ENCODE measurements around the gene NECTIN1.

Gene NECTIN1

GRCh38 chr11:119757378-119757777 lies 28.4 kb upstream of the NECTIN1 start:
- TF ChIP-seq CTCF (IDR thresholded peaks at IDR 0.05; ENCODE audit: low read depth, low read length, missing control alignments), result no peak
- no peak overlapping the region for H3K4me3 ChIP-seq (ENCODE audit: low read depth, low read length)
- peaks cover 13% of the 10 kb centered on the region for H3K27me3 ChIP-seq (replicated peaks)
- DNase-seq, result no peak
- no peaks in the 10 kb centered on the region for H3K36me3 ChIP-seq (replicated peaks)
- H3K27ac ChIP-seq, result no peak overlapping the region
- in situ Hi-C loops (cut with HindIII; ENCODE audit: low pct_ligation_motif_present, low sequenced_read_pairs), result no loop called here

- in situ Hi-C loops (cut with HindIII; ENCODE audit: low pct_ligation_motif_present, low sequenced_read_pairs), result no loop called here
- no peak for TF ChIP-seq CTCF (IDR thresholded peaks at IDR 0.05; ENCODE audit: low read depth, low read length, missing control alignments)
- no peak overlapping the region for H3K27ac ChIP-seq
- H3K27me3 ChIP-seq (replicated peaks), result peaks cover 15% of the 10 kb centered on the region
- DNase-seq, result no peak
- no peak overlapping the region for H3K4me3 ChIP-seq (ENCODE audit: low read depth, low read length)
- no peaks in the 10 kb centered on the region for H3K36me3 ChIP-seq (replicated peaks)
Measured at GRCh38 chr11:119756169-119756865, 27.3 kb upstream of the NECTIN1 start.

- Histone ChIP-seq H3K36me3 (replicated peaks) (no peaks in the 10 kb centered on the region), H3K4me3 (ENCODE audit: low read depth, low read length) (no peak overlapping the region), H3K27me3 (replicated peaks) (peaks cover 17% of the 10 kb centered on the region), H3K27ac (no peak overlapping the region)
- TF ChIP-seq CTCF (IDR thresholded peaks at IDR 0.05; ENCODE audit: low read depth, low read length, missing control alignments), result no peak
- in situ Hi-C loops (cut with HindIII; ENCODE audit: low pct_ligation_motif_present, low sequenced_read_pairs), result no loop called here
- no peak for DNase-seq
Measured at GRCh38 chr11:119755356-119756071, 26.5 kb upstream of the NECTIN1 start.

- no peak overlapping the region for H3K4me3 ChIP-seq (ENCODE audit: low read depth, low read length)
- no peak for DNase-seq
- TF ChIP-seq CTCF (IDR thresholded peaks at IDR 0.05; ENCODE audit: low read depth, low read length, missing control alignments), result no peak
- H3K27me3 ChIP-seq (replicated peaks), result peaks cover 21% of the 10 kb centered on the region
- no peaks in the 10 kb centered on the region for H3K36me3 ChIP-seq (replicated peaks)
- in situ Hi-C loops (cut with HindIII; ENCODE audit: low pct_ligation_motif_present, low sequenced_read_pairs), result no loop called here
- no peak overlapping the region for H3K27ac ChIP-seq
Measured at GRCh38 chr11:119754656-119755355, 25.8 kb upstream of the NECTIN1 start.

- H3K36me3 ChIP-seq (replicated peaks), result no peaks in the 10 kb centered on the region
- H3K4me3 ChIP-seq (ENCODE audit: low read depth, low read length), result no peak overlapping the region
- DNase-seq, result no peak
- in situ Hi-C loops (cut with HindIII; ENCODE audit: low pct_ligation_motif_present, low sequenced_read_pairs), result no loop called here
- no peak for TF ChIP-seq CTCF (IDR thresholded peaks at IDR 0.05; ENCODE audit: low read depth, low read length, missing control alignments)
- no peak overlapping the region for H3K27ac ChIP-seq
- peaks cover 21% of the 10 kb centered on the region for H3K27me3 ChIP-seq (replicated peaks)
Measured at GRCh38 chr11:119754199-119754598, 25.2 kb upstream of the NECTIN1 start.

Measured in brain microvascular endothelial cell (primary cell).